ENCODE data around the gene CCDC73.
A peak's percentile ranks its signal among the peaks of the same experiment; 100 is the strongest.

The CCDC73 gene

GRCh38 chr11:32706985-32707741, 87.3 kb downstream of the CCDC73 start:
- Histone ChIP-seq H3K79me2 (ENCODE audit: control insufficient read depth, insufficient read depth, low read length, unreplicated experiment) (no peaks in the 10 kb centered on the region), H3K4me3 (ENCODE audit: low read depth, low read length) (peak overlapping the region; percentile 30; the same call in 1 of the 2 replicates), H2AFZ (ENCODE audit: low read length, unreplicated experiment) (no peak overlapping the region), H3K36me3 (ENCODE audit: insufficient read depth, low read length) (no peaks in the 10 kb centered on the region), H3K27ac (ENCODE audit: low read depth, low read length) (peak overlapping the region; percentile 69), H3K27me3 (ENCODE audit: insufficient read depth, low read length) (no peaks in the 10 kb centered on the region), H3K4me1 (ENCODE audit: control insufficient read depth, insufficient read depth, low read length, unreplicated experiment) (peaks cover 19% of the 10 kb centered on the region)

- Histone ChIP-seq H3K79me2 (ENCODE audit: control insufficient read depth, insufficient read depth, low read length, unreplicated experiment) (no peaks in the 10 kb centered on the region), H3K4me1 (ENCODE audit: control insufficient read depth, insufficient read depth, low read length, unreplicated experiment) (peaks cover 19% of the 10 kb centered on the region), H3K27ac (ENCODE audit: low read depth, low read length) (no peak overlapping the region), H3K4me3 (ENCODE audit: low read depth, low read length) (no peak overlapping the region), H2AFZ (ENCODE audit: low read length, unreplicated experiment) (no peak overlapping the region), H3K36me3 (ENCODE audit: insufficient read depth, low read length) (no peaks in the 10 kb centered on the region), H3K27me3 (ENCODE audit: insufficient read depth, low read length) (no peaks in the 10 kb centered on the region)
These were observed 89.0 kb downstream of the CCDC73 start for GRCh38 chr11:32705309-32706033.

GRCh38 chr11:32704775-32705174, 89.7 kb downstream of the CCDC73 start:
- no peaks in the 10 kb centered on the region for H3K36me3 ChIP-seq (ENCODE audit: insufficient read depth, low read length)
- H3K79me2 ChIP-seq (ENCODE audit: control insufficient read depth, insufficient read depth, low read length, unreplicated experiment): no peaks in the 10 kb centered on the region
- no peaks in the 10 kb centered on the region for H3K27me3 ChIP-seq (ENCODE audit: insufficient read depth, low read length)
- no peak overlapping the region for H3K27ac ChIP-seq (ENCODE audit: low read depth, low read length)
- H3K4me3 ChIP-seq (ENCODE audit: low read depth, low read length): no peak overlapping the region
- no peak overlapping the region for H2AFZ ChIP-seq (ENCODE audit: low read length, unreplicated experiment)
- H3K4me1 ChIP-seq (ENCODE audit: control insufficient read depth, insufficient read depth, low read length, unreplicated experiment): peaks cover 19% of the 10 kb centered on the region

- Histone ChIP-seq H3K36me3 (ENCODE audit: insufficient read depth, low read length) (no peaks in the 10 kb centered on the region), H3K27ac (ENCODE audit: low read depth, low read length) (no peak overlapping the region), H3K27me3 (ENCODE audit: insufficient read depth, low read length) (no peaks in the 10 kb centered on the region), H3K4me1 (ENCODE audit: control insufficient read depth, insufficient read depth, low read length, unreplicated experiment) (peaks cover 19% of the 10 kb centered on the region), H3K4me3 (ENCODE audit: low read depth, low read length) (no peak overlapping the region), H2AFZ (ENCODE audit: low read length, unreplicated experiment) (no peak overlapping the region), H3K79me2 (ENCODE audit: control insufficient read depth, insufficient read depth, low read length, unreplicated experiment) (no peaks in the 10 kb centered on the region)
These were observed 90.2 kb downstream of the CCDC73 start for GRCh38 chr11:32704261-32704660.

- H2AFZ ChIP-seq (ENCODE audit: low read length, unreplicated experiment): no peak overlapping the region
- H3K27ac ChIP-seq (ENCODE audit: low read depth, low read length): no peak overlapping the region
- H3K4me3 ChIP-seq (ENCODE audit: low read depth, low read length): no peak overlapping the region
- no peaks in the 10 kb centered on the region for H3K27me3 ChIP-seq (ENCODE audit: insufficient read depth, low read length)
- peaks cover 11% of the 10 kb centered on the region for H3K4me1 ChIP-seq (ENCODE audit: control insufficient read depth, insufficient read depth, low read length, unreplicated experiment)
- H3K79me2 ChIP-seq (ENCODE audit: control insufficient read depth, insufficient read depth, low read length, unreplicated experiment): no peaks in the 10 kb centered on the region
- no peaks in the 10 kb centered on the region for H3K36me3 ChIP-seq (ENCODE audit: insufficient read depth, low read length)
These were observed 92.8 kb downstream of the CCDC73 start for GRCh38 chr11:32701616-32702015.

- H3K4me1 ChIP-seq (ENCODE audit: control insufficient read depth, insufficient read depth, low read length, unreplicated experiment): peaks cover 5% of the 10 kb centered on the region
- no peak overlapping the region for H3K27ac ChIP-seq (ENCODE audit: low read depth, low read length)
- H3K79me2 ChIP-seq (ENCODE audit: control insufficient read depth, insufficient read depth, low read length, unreplicated experiment): no peaks in the 10 kb centered on the region
- no peaks in the 10 kb centered on the region for H3K36me3 ChIP-seq (ENCODE audit: insufficient read depth, low read length)
- no peaks in the 10 kb centered on the region for H3K27me3 ChIP-seq (ENCODE audit: insufficient read depth, low read length)
- no peak overlapping the region for H3K4me3 ChIP-seq (ENCODE audit: low read depth, low read length)
- peak overlapping the region; percentile 60 for H2AFZ ChIP-seq (ENCODE audit: low read length, unreplicated experiment)
These were observed 95.9 kb downstream of the CCDC73 start for GRCh38 chr11:32698579-32698978.

- Histone ChIP-seq H3K36me3 (ENCODE audit: insufficient read depth, low read length) (no peaks in the 10 kb centered on the region), H3K27ac (ENCODE audit: low read depth, low read length) (no peak overlapping the region), H3K4me1 (ENCODE audit: control insufficient read depth, insufficient read depth, low read length, unreplicated experiment) (no peaks in the 10 kb centered on the region), H2AFZ (ENCODE audit: low read length, unreplicated experiment) (no peak overlapping the region), H3K79me2 (ENCODE audit: control insufficient read depth, insufficient read depth, low read length, unreplicated experiment) (no peaks in the 10 kb centered on the region), H3K27me3 (ENCODE audit: insufficient read depth, low read length) (no peaks in the 10 kb centered on the region), H3K4me3 (ENCODE audit: low read depth, low read length) (no peak overlapping the region)
These were observed 123.4 kb downstream of the CCDC73 start for GRCh38 chr11:32671051-32671450.

GRCh38 chr11:32659672-32660071, 134.8 kb downstream of the CCDC73 start:
- Histone ChIP-seq H3K79me2 (ENCODE audit: control insufficient read depth, insufficient read depth, low read length, unreplicated experiment) (no peaks in the 10 kb centered on the region), H3K27me3 (ENCODE audit: insufficient read depth, low read length) (no peaks in the 10 kb centered on the region), H3K4me3 (ENCODE audit: low read depth, low read length) (no peak overlapping the region), H3K36me3 (ENCODE audit: insufficient read depth, low read length) (no peaks in the 10 kb centered on the region), H2AFZ (ENCODE audit: low read length, unreplicated experiment) (peak overlapping the region; percentile 35), H3K27ac (ENCODE audit: low read depth, low read length) (peak overlapping the region; percentile 83), H3K4me1 (ENCODE audit: control insufficient read depth, insufficient read depth, low read length, unreplicated experiment) (peaks cover 17% of the 10 kb centered on the region)

- no peaks in the 10 kb centered on the region for H3K79me2 ChIP-seq (ENCODE audit: control insufficient read depth, insufficient read depth, low read length, unreplicated experiment)
- peak overlapping the region; percentile 23 for H3K4me3 ChIP-seq (ENCODE audit: low read depth, low read length)
- no peaks in the 10 kb centered on the region for H3K27me3 ChIP-seq (ENCODE audit: insufficient read depth, low read length)
- H3K4me1 ChIP-seq (ENCODE audit: control insufficient read depth, insufficient read depth, low read length, unreplicated experiment): peaks cover 17% of the 10 kb centered on the region
- H3K27ac ChIP-seq (ENCODE audit: low read depth, low read length): peak overlapping the region; percentile 83
- peak overlapping the region; percentile 35 for H2AFZ ChIP-seq (ENCODE audit: low read length, unreplicated experiment)
- no peaks in the 10 kb centered on the region for H3K36me3 ChIP-seq (ENCODE audit: insufficient read depth, low read length)
These were observed 135.6 kb downstream of the CCDC73 start for GRCh38 chr11:32658639-32659406.

- Histone ChIP-seq H3K79me2 (ENCODE audit: control insufficient read depth, insufficient read depth, low read length, unreplicated experiment) (no peaks in the 10 kb centered on the region), H3K27ac (ENCODE audit: low read depth, low read length) (no peak overlapping the region), H2AFZ (ENCODE audit: low read length, unreplicated experiment) (no peak overlapping the region), H3K27me3 (ENCODE audit: insufficient read depth, low read length) (no peaks in the 10 kb centered on the region), H3K4me3 (ENCODE audit: low read depth, low read length) (no peak overlapping the region), H3K4me1 (ENCODE audit: control insufficient read depth, insufficient read depth, low read length, unreplicated experiment) (peaks cover 7% of the 10 kb centered on the region), H3K36me3 (ENCODE audit: insufficient read depth, low read length) (no peaks in the 10 kb centered on the region)
These were observed 150.9 kb downstream of the CCDC73 start for GRCh38 chr11:32643526-32643925.
